ENCODE measurements around the gene RIPOR3.
A peak's percentile ranks its signal among the peaks of the same experiment; 100 is the strongest.
"Not testable (repeated sequence)": the region's sequence is repeated elsewhere in the genome, so short reads cannot be mapped to it uniquely, and the experiment has no call there.

Gene RIPOR3

GRCh38 chr20:50716518-50716917 is 25.2 kb upstream of the RIPOR3 start:
- H3K4me3 ChIP-seq (ENCODE audit: low read length) = no peak overlapping the region
- TF ChIP-seq, protein P1, sequence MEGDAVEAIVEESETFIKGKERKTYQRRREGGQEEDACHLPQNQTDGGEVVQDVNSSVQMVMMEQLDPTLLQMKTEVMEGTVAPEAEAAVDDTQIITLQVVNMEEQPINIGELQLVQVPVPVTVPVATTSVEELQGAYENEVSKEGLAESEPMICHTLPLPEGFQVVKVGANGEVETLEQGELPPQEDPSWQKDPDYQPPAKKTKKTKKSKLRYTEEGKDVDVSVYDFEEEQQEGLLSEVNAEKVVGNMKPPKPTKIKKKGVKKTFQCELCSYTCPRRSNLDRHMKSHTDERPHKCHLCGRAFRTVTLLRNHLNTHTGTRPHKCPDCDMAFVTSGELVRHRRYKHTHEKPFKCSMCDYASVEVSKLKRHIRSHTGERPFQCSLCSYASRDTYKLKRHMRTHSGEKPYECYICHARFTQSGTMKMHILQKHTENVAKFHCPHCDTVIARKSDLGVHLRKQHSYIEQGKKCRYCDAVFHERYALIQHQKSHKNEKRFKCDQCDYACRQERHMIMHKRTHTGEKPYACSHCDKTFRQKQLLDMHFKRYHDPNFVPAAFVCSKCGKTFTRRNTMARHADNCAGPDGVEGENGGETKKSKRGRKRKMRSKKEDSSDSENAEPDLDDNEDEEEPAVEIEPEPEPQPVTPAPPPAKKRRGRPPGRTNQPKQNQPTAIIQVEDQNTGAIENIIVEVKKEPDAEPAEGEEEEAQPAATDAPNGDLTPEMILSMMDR (conservative IDR thresholded peaks at IDR 0.05; ENCODE audit: low read depth, low read length) = no peak
- DNase-seq (ENCODE audit: low read depth) = no peak

- no peak overlapping the region for H3K4me3 ChIP-seq (ENCODE audit: low read length)
- DNase-seq (ENCODE audit: low read depth) = no peak
- TF ChIP-seq, protein P1 (conservative IDR thresholded peaks at IDR 0.05; ENCODE audit: low read depth, low read length) = no peak
Measured at GRCh38 chr20:50715694-50716093, 24.4 kb upstream of the RIPOR3 start.

DNA sequence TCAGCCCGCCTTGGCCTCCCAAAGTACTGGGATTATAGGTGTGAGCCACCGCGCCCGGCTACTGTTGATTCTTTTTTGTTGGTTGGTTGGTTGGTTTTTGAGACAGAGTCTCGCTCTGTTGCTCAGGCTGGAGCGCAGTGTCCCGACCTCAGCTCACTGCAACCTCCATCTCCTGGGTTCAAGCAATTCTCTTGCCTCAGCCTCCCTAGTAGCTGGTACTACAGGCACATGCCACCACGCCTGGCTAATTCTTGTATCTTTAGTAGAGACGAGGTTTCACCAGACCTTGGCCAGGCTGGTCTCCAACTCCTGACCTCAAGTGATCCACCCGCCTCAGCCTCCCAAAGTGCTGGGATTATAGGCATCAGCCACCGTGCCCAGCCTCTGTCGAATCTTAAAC is 23.1 kb upstream of the RIPOR3 start:
- DNase-seq (ENCODE audit: low read depth); H3K4me3 ChIP-seq (ENCODE audit: low read length): not testable (repeated sequence)

GRCh38 chr20:50713657-50714101 is 22.3 kb upstream of the RIPOR3 start:
- DNase-seq (ENCODE audit: low read depth) = no peak
- TF ChIP-seq, protein P1 (conservative IDR thresholded peaks at IDR 0.05; ENCODE audit: low read depth, low read length) = peak; percentile 60

GRCh38 chr20:50712771-50713656 is 21.7 kb upstream of the RIPOR3 start:
- no peak for DNase-seq (ENCODE audit: low read depth)
- TF ChIP-seq, protein P1 (conservative IDR thresholded peaks at IDR 0.05; ENCODE audit: low read depth, low read length) = no peak

More at GRCh38 chr20:50713657-50714101, 22.3 kb upstream of the RIPOR3 start:
- no peak overlapping the region for H3K4me3 ChIP-seq (ENCODE audit: low read length)

GRCh38 chr20:50711113-50711825 is 19.9 kb upstream of the RIPOR3 start:
- DNase-seq (ENCODE audit: low read depth) = no peak
- H3K4me3 ChIP-seq (ENCODE audit: low read length) = no peak overlapping the region
- TF ChIP-seq, protein P1 (conservative IDR thresholded peaks at IDR 0.05; ENCODE audit: low read depth, low read length) = no peak

More at GRCh38 chr20:50712771-50713656, 21.7 kb upstream of the RIPOR3 start:
- H3K4me3 ChIP-seq (ENCODE audit: low read length) = no peak overlapping the region

DNA sequence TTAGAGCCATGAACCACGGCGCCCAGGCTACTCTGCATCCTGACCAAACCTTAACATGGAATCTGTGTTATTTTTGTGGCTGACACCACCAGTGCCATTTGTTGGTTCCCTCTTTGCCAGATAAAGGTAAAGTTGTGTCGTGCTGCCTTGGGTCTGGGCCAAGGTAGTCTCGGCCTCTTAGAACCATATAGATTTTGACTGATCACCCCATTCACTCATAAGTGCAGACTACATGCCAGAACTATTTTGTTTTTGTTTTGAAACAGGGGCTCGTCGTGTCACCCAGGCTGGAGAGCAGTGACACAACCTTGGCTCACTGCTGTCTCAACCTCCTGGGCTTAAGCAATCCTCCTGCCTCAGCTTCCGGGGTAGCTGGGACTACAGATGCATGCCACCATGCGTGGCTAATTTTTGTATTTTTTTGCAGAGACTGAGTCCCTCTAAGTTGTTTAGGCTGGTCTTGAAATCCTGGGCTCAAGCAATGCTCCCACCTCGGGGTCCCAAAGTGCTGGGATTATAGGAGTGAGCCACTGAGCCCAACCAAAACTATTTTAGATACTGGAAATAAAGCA is 19.2 kb upstream of the RIPOR3 start:
- TF ChIP-seq, protein P1 (conservative IDR thresholded peaks at IDR 0.05; ENCODE audit: low read depth, low read length) = no peak
- no peak overlapping the region for H3K4me3 ChIP-seq (ENCODE audit: low read length)
- no peak for DNase-seq (ENCODE audit: low read depth)

Data from retinal pigment epithelial cell (primary cell).